ENCODE data around the gene SUPT4H1. TPM values are rescaled to one million over a fixed set of nuclear protein-coding genes. Genes with fewer than 3 reads are reported as not detected.
A peak's percentile ranks its signal among the peaks of the same experiment; 100 is the strongest.

The SUPT4H1 gene
- total and polyA plus RNA-seq, 2 experiments from 2014 or later: 82.2 to 83.7 TPM

DNA sequence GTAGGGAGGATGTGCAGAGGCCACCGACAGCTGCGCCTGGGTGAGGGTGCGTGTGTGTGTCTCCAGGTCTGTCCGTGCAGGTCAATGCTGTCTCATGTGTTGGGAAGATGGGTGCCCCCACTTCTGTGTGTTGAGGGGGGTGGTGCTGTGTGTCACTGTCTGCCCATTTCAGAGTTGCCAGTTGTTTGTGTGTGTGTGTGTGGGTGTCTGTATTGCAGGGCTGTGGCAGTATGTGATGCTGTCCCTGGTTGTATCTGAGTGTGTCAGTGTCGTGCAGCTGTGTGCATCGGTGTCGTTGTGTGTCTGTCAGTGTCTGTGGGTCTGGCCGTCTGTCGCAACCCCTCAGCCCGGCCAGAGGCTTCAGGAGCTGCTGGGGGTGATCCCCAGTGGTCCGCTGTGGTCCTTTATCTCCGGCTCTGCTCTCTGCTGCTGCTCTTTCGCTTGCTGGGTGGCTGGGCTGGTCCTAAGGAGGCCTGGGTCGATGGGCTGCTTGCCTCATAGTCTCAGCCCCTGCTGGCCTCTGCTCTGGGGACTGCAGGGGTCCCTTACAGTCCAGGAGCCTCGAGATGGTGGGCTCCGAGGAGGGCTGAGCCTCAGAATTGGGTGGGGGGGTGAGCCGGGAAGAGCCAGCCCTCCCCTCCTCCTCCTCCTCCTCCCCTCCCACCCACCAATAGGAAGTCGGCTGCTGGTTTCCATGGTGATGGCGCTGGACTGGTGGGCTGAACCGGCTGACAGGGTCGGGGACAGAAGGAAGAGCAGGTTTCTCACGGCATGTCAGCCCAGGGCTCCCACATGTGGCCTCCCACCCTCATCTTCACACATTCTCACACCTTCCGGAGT, 23.6 kb downstream of the SUPT4H1 start, which contains the start of gene TSPOAP1:
TSPOAP1 (minus strand) TSS at position 601 of the 840 bp plus-strand sequence. CDS start 875 bp downstream, outside the sequence.
- Histone ChIP-seq H3K27me3 (ENCODE audit: insufficient read depth) (peaks cover 20% of the 10 kb centered on the region), H3K4me1 (ENCODE audit: insufficient read depth) (peaks cover 47% of the 10 kb centered on the region), H2AFZ (peak within 1 kb of the TSS; percentile 19; the same call in 1 of the 2 replicates), H4K20me1 (replicated peaks; ENCODE audit: insufficient read depth) (no peaks in the 10 kb centered on the region), H3K79me2 (replicated peaks; ENCODE audit: insufficient read depth) (no peaks in the 10 kb centered on the region), H3K27ac (ENCODE audit: low read depth) (no peak within 1 kb of the TSS; the same call in 1 of the 2 replicates), H3K9me2 (ENCODE audit: insufficient read depth) (0 out of 2 replicates have a peak, but pooled peaks cover 8% of the 10 kb centered on the region), H3K36me3 (ENCODE audit: insufficient read depth) (no peaks in the 10 kb centered on the region), H3F3A (replicated peaks; ENCODE audit: low read depth) (peaks cover 3% of the 10 kb centered on the region; the same call in 1 of the 2 replicates), H3K4me2 (peak within 1 kb of the TSS; percentile 74), H3K4me3 (peak within 1 kb of the TSS; percentile 40)
- Mint-ChIP-seq H3K27me3 (ENCODE audit: insufficient read depth, low read depth, poor library complexity) (peaks cover 37% of the 10 kb centered on the region), H3K27ac (peak within 1 kb of the TSS; percentile 42), H3K9me3 (no peaks in the 10 kb centered on the region; the same call in 2 of the 3 replicates), H3K4me1 (peaks cover 63% of the 10 kb centered on the region), H3K4me3 (peak within 1 kb of the TSS; percentile 57), H3K36me3 (ENCODE audit: low read depth) (no peaks in the 10 kb centered on the region)
- TF ChIP-seq EZH2 (IDR thresholded peaks at IDR 0.05; ENCODE audit: low read depth, unreplicated experiment) (no peak), REST (IDR thresholded peaks at IDR 0.05; ENCODE audit: unreplicated experiment) (no peak), ZNF114 (CRISPR knock-in tag; IDR thresholded peaks at IDR 0.05) (no peak), CREB1 (CRISPR knock-in tag; IDR thresholded peaks at IDR 0.05; ENCODE audit: low read depth) (0 out of 2 replicates have a peak, but pooled peaks have one; percentile 11), STAT1 (IDR thresholded peaks at IDR 0.05; ENCODE audit: unreplicated experiment) (no peak)
- ATAC-seq (peak; percentile 25), DNase-seq (ENCODE audit: low spot score) (peak; percentile 86)

DNA sequence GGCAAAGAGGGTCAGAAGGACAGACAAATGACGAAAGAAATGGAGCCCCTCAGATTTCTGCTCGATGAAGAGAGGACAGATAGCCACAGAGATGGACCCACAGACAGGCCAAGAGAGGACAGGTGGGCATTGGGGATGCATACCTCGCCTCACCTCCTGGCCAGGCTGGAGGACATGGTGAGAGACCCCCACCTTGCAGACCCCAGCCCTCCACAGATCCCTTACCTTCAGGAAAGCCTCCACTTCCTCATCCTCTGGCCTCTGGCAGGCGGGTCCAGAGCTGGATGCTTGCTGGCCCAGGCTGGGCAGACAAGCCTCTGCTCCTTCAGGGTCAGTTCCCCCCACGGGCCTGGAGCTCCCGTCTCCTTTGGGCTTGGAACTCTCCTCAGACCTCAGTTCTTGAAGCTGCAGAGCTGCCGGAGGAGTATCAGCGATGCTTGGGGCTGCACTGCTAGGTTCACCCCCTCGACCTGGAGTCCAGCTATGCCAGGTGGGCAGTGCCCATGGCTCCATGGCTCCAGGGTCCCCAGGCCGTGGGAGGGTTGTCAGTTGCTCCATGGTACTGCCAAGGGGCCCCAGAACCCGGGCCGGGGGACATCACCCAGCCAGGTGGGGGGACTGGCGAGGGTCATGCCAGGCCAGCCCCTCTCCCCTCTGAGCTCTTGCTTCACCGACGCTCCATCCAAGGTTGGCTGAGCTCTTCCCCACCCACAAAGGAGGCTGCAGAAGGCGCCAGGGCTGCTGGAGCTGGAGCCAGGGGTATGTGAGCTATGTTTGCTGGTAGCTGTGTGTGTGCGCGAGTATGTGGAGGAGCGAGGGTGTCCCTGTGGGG, 24.4 kb downstream of the SUPT4H1 start:
- H3K9me3 Mint-ChIP-seq: no peaks in the 10 kb centered on the region; the same call in 2 of the 3 replicates
- no peak for ATAC-seq
- Histone ChIP-seq H3K27me3 (ENCODE audit: insufficient read depth) (peaks cover 23% of the 10 kb centered on the region), H3K4me2 (no peak overlapping the region), H3K79me2 (replicated peaks; ENCODE audit: insufficient read depth) (no peaks in the 10 kb centered on the region), H3K9me2 (ENCODE audit: insufficient read depth) (0 out of 2 replicates have a peak, but pooled peaks cover 8% of the 10 kb centered on the region), H3K4me1 (ENCODE audit: insufficient read depth) (peaks cover 48% of the 10 kb centered on the region), H4K20me1 (replicated peaks; ENCODE audit: insufficient read depth) (no peaks in the 10 kb centered on the region), H3F3A (replicated peaks; ENCODE audit: low read depth) (peaks cover 3% of the 10 kb centered on the region; the same call in 1 of the 2 replicates), H3K27ac (ENCODE audit: low read depth) (no peak overlapping the region), H3K36me3 (ENCODE audit: insufficient read depth) (no peaks in the 10 kb centered on the region), H3K4me3 (no peak overlapping the region), H2AFZ (no peak overlapping the region)
- no peaks in the 10 kb centered on the region for H3K36me3 Mint-ChIP-seq (ENCODE audit: low read depth)
- DNase-seq (ENCODE audit: low spot score): no peak
- peaks cover 39% of the 10 kb centered on the region for H3K27me3 Mint-ChIP-seq (ENCODE audit: insufficient read depth, low read depth, poor library complexity)
- H3K4me3 Mint-ChIP-seq: no peak overlapping the region; the same call in 2 of the 3 replicates
- peak overlapping the region; percentile 42; the same call in 1 of the 2 replicates for H3K27ac Mint-ChIP-seq
- peaks cover 66% of the 10 kb centered on the region for H3K4me1 Mint-ChIP-seq
- TF ChIP-seq, protein P1, sequence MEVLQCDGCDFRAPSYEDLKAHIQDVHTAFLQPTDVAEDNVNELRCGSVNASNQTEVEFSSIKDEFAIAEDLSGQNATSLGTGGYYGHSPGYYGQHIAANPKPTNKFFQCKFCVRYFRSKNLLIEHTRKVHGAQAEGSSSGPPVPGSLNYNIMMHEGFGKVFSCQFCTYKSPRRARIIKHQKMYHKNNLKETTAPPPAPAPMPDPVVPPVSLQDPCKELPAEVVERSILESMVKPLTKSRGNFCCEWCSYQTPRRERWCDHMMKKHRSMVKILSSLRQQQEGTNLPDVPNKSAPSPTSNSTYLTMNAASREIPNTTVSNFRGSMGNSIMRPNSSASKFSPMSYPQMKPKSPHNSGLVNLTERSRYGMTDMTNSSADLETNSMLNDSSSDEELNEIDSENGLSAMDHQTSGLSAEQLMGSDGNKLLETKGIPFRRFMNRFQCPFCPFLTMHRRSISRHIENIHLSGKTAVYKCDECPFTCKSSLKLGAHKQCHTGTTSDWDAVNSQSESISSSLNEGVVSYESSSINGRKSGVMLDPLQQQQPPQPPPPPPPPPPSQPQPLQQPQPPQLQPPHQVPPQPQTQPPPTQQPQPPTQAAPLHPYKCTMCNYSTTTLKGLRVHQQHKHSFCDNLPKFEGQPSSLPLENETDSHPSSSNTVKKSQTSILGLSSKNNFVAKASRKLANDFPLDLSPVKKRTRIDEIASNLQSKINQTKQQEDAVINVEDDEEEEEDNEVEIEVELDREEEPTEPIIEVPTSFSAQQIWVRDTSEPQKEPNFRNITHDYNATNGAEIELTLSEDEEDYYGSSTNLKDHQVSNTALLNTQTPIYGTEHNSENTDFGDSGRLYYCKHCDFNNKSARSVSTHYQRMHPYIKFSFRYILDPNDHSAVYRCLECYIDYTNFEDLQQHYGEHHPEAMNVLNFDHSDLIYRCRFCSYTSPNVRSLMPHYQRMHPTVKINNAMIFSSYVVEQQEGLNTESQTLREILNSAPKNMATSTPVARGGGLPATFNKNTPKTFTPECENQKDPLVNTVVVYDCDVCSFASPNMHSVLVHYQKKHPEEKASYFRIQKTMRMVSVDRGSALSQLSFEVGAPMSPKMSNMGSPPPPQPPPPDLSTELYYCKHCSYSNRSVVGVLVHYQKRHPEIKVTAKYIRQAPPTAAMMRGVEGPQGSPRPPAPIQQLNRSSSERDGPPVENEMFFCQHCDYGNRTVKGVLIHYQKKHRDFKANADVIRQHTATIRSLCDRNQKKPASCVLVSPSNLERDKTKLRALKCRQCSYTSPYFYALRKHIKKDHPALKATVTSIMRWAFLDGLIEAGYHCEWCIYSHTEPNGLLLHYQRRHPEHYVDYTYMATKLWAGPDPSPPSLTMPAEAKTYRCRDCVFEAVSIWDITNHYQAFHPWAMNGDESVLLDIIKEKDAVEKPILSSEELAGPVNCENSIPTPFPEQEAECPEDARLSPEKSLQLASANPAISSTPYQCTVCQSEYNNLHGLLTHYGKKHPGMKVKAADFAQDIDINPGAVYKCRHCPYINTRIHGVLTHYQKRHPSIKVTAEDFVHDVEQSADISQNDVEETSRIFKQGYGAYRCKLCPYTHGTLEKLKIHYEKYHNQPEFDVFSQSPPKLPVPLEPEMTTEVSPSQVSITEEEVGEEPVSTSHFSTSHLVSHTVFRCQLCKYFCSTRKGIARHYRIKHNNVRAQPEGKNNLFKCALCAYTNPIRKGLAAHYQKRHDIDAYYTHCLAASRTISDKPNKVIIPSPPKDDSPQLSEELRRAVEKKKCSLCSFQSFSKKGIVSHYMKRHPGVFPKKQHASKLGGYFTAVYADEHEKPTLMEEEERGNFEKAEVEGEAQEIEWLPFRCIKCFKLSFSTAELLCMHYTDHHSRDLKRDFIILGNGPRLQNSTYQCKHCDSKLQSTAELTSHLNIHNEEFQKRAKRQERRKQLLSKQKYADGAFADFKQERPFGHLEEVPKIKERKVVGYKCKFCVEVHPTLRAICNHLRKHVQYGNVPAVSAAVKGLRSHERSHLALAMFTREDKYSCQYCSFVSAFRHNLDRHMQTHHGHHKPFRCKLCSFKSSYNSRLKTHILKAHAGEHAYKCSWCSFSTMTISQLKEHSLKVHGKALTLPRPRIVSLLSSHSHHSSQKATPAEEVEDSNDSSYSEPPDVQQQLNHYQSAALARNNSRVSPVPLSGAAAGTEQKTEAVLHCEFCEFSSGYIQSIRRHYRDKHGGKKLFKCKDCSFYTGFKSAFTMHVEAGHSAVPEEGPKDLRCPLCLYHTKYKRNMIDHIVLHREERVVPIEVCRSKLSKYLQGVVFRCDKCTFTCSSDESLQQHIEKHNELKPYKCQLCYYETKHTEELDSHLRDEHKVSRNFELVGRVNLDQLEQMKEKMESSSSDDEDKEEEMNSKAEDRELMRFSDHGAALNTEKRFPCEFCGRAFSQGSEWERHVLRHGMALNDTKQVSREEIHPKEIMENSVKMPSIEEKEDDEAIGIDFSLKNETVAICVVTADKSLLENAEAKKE (CRISPR knock-in tag; IDR thresholded peaks at IDR 0.05): no peak
- TF ChIP-seq ZNF114 (CRISPR knock-in tag; IDR thresholded peaks at IDR 0.05): no peak
